Neural progenitor cell (in vitro differentiated cells): ENCODE measurements around the gene ABHD2.

Experiments used
- CTCF ChIP-seq: fragments of 200-600 bp; sonication (generic); IDR thresholded peaks from 2 replicates; pipeline ENCODE4 v1.5.1; 2017; ENCODE audit warnings: antibody characterized with exemption, mild to moderate bottlenecking
- EZH2 ChIP-seq: fragments of 200-600 bp; sonication (generic); IDR thresholded peaks from 2 replicates; pipeline ENCODE4 v1.6.1; 2017; ENCODE audit warnings: antibody characterized with exemption, mild to moderate bottlenecking, moderate library complexity
- EZH2phosphoT487 ChIP-seq: fragments of 200-600 bp; sonication (generic); IDR thresholded peaks from 2 replicates; pipeline ENCODE4 v1.6.1; 2017; ENCODE audit warnings: antibody characterized with exemption

GRCh38 chr15:89201465-89202005 lies 113.3 kb downstream of the ABHD2 start:
- TF ChIP-seq EZH2 = no peak
- no peak for TF ChIP-seq CTCF
- TF ChIP-seq EZH2phosphoT487 = no peak
